ENCODE measurements around the gene SPC24. TPM values are rescaled to one million over a fixed set of nuclear protein-coding genes. Genes with fewer than 3 reads are reported as not detected.
"Not testable (repeated sequence)": the region's sequence is repeated elsewhere in the genome, so short reads cannot be mapped to it uniquely, and the experiment has no call there.

SPC24 gene
- total RNA-seq, 1 donor from 2014 or later, result 1.4 TPM

DNA sequence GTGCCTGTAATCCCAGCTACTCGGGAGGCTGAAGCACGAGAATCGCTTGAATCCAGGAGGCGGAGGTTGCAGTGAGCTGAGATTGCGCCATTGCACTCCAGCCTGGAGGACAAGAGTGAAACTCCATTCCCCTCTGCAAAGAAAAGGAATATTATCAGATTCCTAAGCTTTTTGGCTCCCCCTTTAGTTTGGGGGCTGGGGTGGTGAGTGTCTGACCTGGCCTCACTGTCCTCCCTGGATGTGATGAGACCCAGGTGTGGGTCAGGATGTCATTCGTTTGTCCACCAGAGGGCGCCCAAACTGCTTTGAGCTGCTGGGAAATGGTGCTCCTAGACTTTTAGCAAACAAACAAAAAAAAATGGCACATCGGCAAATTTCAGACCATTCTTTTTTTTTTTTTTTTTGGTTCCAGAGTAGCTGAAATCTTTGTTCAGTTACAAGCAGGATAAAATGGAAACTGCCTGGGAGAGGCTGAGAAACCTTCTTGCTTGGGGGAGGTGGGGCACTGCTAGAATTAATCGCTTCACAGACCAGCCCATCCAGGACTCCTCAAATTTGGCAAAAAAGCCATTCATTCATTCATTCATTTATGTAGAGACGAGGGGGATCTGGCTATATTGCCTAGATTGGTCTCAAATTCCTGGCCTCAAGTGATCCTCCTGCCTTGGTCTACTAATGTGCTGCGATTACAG, 29.4 kb downstream of the SPC24 start:
- DNase-seq (ENCODE audit: low spot score), result peak; percentile 85

DNA sequence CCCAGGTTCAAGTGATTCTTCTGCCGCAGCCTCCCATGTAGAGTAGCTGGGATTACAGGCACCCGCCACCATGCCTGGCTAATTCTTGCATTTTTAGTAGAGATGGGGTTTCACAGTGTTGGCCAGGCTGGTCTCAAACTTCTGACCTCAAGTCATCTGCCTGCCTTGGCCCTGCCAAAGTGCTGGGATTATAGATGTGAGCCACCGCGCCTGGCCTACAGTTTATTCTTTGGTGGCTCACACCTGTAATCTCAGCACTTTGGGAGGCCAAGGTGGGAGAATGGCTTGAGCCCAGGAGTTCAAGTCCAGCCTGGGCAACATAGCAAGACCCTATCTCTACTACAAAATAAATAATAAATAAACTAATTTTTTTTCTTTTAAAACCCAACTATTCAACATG, 31.4 kb downstream of the SPC24 start:
- not testable (repeated sequence) for DNase-seq (ENCODE audit: low spot score)

DNA sequence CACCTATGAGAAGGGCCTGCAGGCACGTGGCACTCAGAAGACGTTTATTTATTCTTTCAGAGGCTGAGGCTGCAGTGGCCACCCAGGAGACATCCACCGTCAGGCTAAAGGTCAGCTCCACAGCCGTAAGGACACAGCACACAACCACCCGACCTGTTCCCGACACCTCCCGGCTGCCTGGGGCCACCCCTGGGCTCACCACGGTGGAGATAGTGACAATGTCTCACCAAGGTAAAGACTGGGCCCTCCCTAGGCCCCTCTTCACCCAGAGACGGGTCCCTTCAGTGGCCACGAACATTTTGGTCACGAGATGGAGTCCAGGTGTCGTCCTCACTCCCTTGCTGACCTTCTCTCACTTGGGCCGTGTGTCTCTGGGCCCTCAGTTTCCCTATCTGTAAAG, 32.5 kb downstream of the SPC24 start:
- no peak for DNase-seq (ENCODE audit: low spot score)

DNA sequence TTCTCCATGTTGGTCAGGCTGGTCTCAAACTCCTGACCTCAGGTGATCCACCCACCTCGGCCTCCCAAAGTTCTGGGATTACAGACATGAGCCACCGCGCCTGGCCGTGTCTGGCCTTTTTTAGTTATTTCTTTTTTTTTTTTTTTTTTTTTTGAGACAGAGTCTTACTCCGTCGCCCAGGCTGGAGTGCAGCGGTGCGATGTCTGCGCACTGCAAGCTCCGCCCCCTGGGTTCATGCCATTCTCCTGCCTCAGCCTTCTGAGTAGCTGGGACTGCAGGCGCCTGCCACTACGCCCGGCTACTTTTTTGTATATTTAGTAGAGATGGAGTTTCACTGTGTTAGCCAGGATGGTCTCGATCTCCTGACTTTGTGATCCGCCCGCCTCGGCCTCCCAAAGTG, 33.6 kb downstream of the SPC24 start:
- not testable (repeated sequence) for DNase-seq (ENCODE audit: low spot score)

DNA sequence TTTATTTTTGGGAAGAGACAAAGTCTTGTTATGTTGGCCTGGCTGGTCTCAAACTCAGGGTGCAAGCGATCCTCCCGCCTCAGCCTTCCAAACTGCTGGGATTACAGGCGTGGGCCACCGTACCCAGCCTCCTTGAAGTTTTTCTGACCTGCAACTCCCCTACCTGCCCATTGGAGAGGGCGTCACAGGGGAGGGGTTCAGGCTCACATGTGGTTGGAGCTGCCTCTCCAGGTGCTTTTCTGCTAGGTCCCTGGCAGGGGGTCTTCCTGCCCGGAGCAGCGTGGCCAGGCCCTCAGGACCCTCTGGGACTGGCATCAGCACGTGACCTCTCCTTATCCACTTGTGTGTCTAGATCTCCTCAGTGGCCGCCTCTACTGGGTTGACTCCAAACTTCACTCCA, 39.1 kb downstream of the SPC24 start:
- DNase-seq (ENCODE audit: low spot score), result no peak

DNA sequence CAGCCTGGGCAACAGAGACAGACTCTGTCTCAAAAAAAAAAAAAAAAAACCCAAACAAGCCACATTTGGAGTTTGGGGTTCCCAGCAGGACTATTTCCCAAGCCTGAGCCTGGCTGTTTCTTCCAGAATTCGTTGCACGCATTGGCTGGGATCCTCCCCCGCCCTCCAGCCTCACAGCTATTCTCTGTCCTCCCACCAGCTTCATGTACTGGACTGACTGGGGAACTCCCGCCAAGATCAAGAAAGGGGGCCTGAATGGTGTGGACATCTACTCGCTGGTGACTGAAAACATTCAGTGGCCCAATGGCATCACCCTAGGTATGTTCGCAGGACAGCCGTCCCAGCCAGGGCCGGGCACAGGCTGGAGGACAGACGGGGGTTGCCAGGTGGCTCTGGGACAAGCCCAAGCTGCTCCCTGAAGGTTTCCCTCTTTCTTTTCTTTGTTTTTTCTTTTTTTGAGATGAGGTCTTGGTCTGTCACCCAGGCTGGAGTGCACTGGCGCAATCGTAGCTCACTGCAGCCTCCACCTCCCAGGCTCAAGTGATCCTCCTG, 39.6 kb downstream of the SPC24 start:
- no peak for DNase-seq (ENCODE audit: low spot score)

DNA sequence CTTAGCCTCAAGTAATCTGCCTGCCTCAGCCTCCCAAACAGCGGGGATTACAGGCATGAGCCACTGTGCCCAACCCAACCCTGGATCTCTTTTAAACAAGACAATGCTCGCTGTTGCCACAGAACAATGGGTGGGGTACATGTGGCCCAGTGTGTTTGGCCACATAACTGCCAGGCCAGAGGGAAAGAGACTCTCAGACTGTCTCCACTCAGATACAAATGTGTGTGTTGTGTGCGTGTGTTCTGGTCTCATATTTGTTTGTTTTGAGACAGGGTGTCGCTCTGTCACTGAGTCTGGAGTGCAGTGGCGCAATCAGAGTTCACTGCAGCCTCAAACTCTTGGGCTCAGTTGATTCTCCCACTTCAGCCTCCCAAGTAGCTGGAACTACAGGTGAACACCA, 40.5 kb downstream of the SPC24 start:
- no peak for DNase-seq (ENCODE audit: low spot score)

DNA sequence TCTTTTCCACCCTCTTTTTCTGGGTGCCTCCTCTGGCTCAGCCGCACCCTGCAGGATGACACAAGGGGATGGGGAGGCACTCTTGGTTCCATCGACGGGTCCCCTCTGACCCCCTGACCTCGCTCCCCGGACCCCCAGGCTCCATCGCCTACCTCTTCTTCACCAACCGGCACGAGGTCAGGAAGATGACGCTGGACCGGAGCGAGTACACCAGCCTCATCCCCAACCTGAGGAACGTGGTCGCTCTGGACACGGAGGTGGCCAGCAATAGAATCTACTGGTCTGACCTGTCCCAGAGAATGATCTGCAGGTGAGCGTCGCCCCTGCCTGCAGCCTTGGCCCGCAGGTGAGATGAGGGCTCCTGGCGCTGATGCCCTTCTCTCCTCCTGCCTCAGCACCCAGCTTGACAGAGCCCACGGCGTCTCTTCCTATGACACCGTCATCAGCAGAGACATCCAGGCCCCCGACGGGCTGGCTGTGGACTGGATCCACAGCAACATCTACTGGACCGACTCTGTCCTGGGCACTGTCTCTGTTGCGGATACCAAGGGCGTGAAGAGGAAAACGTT, 42.4 kb downstream of the SPC24 start:
- no peak for DNase-seq (ENCODE audit: low spot score)

DNA sequence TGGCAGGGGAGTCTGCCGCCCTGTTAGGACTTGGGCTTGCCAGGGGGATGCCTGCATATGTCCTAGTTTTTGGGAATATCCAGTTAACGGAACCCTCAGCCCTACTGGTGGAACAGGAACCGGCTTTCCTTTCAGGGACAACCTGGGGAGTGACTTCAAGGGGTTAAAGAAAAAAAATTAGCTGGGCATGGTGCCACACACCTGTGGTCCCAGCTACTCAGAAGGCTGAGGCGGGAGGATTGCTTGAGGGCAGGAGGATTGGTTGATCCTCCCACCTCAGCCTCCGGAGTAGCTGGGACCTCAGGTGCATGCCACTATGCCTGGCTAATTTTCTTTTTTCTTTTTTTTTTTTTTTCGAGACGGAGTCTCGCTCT, 43.8 kb downstream of the SPC24 start:
- DNase-seq (ENCODE audit: low spot score), result no peak

DNA sequence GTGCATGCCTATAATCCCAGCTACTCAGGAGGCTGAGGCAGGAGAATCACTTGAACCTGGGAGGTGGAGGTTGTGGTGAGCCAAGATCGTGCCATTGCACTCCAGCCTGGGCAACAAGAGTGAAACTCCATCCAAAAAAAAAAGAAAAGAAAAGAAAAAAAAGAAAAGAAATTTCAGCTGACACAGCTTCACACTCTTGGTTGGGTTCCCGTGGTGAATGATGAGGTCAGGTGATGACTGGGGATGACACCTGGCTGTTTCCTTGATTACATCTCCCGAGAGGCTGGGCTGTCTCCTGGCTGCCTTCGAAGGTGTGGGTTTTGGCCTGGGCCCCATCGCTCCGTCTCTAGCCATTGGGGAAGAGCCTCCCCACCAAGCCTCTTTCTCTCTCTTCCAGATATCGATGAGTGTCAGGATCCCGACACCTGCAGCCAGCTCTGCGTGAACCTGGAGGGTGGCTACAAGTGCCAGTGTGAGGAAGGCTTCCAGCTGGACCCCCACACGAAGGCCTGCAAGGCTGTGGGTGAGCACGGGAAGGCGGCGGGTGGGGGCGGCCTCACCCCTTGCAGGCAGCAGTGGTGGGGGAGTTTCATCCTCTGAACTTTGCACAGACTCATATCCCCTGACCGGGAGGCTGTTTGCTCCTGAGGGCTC, 44.3 kb downstream of the SPC24 start:
- no peak for DNase-seq (ENCODE audit: low spot score)

DNA sequence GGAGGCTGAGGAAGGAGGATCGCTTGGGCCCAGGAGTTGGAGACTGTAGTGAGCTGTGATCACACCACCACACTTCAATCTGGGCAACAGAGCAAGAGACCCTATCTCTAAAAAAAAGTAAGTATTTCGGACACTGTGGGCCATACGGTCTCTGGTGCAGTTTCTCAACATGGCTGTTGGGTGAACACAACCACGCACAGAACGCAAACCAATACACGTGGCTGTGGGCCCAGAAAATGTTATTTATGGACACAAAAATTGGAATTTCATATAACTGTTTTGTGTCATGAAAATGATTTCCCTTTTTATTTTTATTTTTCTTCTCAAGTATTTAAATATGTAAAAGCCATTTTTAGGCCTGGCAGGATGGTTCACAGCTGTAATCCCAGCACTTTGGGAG, 46.8 kb downstream of the SPC24 start:
- DNase-seq (ENCODE audit: low spot score), result no peak

DNA sequence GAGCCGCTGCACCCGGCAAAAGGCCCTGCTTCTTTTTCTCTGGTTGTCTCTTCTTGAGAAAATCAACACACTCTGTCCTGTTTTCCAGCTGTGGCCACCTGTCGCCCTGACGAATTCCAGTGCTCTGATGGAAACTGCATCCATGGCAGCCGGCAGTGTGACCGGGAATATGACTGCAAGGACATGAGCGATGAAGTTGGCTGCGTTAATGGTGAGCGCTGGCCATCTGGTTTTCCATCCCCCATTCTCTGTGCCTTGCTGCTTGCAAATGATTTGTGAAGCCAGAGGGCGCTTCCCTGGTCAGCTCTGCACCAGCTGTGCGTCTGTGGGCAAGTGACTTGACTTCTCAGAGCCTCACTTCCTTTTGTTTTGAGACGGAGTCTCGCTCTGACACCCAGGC, 49.1 kb downstream of the SPC24 start:
- DNase-seq (ENCODE audit: low spot score), result no peak

DNA sequence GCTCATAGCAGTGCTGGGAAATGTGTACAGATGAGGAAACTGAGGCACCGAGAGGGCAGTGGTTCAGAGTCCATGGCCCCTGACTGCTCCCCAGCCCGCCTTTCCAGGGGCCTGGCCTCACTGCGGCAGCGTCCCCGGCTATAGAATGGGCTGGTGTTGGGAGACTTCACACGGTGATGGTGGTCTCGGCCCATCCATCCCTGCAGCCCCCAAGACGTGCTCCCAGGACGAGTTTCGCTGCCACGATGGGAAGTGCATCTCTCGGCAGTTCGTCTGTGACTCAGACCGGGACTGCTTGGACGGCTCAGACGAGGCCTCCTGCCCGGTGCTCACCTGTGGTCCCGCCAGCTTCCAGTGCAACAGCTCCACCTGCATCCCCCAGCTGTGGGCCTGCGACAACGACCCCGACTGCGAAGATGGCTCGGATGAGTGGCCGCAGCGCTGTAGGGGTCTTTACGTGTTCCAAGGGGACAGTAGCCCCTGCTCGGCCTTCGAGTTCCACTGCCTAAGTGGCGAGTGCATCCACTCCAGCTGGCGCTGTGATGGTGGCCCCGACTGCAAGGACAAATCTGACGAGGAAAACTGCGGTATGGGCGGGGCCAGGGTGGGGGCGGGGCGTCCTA, 50.5 kb downstream of the SPC24 start:
- DNase-seq (ENCODE audit: low spot score), result no peak

DNA sequence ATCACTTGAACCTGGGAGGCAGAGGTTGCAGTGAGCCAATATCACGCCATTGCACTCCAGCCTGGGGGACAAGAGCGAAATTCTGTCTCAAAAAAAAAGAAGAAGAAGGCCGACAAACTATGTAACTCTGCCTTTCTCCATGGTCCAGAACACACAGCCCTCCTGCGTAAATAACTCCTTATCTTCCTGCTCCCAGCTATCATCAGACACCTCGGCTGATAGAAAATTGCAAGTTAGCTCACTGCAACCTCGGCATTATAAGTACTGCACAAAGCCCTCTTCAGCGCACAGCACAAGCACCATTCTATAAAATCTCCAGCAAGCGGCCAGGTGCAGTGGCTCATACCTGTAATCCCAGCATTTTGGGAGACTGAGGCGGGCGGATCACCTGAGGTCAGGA, 51.9 kb downstream of the SPC24 start:
- DNase-seq (ENCODE audit: low spot score), result not testable (repeated sequence)

DNA sequence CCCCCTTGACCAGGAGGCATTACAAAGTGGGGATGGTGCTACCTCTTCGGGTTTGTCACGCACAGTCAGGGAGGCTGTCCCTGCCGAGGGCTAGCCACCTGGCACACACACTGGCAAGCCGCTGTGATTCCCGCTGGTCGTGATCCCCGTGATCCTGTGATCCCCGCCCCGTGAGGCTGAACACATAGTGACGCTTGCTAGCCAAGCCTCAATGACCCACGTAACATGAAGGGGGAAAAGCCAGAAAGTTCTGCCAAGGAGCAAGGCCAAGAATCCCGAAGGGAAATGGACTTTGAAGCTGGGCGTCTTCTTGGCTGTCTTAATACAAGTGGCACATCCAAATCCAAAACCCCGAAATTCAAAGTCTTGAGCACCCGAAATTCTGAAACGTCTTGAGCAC, 52.6 kb downstream of the SPC24 start:
- no peak for DNase-seq (ENCODE audit: low spot score)

DNA sequence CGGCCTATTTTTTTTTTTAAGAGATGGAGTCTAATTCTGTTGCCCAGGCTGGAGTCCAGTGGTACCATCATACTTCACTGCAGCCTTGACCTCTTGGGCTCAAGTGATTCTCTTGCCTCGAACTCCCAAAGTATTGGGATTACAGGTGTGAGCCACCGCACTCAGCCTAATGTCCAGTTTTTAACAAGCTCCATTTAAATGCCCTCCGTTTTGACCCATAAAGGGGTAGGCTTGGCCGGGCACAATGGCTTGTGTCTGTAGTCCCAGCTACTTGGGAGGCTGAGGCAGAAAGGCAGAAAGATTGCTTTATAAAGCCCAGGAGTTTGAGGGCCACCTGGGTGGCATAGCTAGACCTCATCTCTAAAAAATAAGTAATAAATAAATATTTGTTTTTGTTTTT, 54.5 kb downstream of the SPC24 start:
- DNase-seq (ENCODE audit: low spot score), result no peak

DNA sequence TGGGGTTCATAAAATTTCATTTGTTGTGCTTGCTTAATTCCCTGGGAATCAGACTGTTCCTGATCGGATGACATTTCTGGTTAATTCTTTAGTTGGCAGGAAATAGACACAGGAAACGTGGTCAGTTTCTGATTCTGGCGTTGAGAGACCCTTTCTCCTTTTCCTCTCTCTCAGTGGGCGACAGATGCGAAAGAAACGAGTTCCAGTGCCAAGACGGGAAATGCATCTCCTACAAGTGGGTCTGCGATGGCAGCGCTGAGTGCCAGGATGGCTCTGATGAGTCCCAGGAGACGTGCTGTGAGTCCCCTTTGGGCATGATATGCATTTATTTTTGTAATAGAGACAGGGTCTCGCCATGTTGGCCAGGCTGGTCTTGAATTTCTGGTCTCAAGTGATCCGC, 55.5 kb downstream of the SPC24 start:
- no peak for DNase-seq (ENCODE audit: low spot score)

DNA sequence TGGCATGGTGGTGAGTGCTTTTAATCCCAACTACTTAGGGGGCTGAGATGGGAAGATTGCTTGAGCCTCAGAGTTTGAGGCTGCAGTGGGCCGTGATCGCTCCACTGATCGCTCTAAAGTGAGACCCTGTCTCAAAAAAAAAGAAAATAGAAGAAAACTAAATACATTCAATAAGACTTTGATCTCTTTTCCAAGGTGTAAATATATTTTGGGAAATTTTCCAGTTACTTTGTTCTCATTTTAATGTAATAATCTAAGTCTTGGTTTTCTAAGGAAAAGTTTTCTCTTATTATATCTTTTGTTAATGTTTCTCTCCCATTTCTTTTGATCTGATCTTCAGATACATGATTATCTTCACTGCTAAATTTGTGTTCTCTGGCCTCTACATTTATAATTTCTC, 56.7 kb downstream of the SPC24 start:
- no peak for DNase-seq (ENCODE audit: low spot score)

DNA sequence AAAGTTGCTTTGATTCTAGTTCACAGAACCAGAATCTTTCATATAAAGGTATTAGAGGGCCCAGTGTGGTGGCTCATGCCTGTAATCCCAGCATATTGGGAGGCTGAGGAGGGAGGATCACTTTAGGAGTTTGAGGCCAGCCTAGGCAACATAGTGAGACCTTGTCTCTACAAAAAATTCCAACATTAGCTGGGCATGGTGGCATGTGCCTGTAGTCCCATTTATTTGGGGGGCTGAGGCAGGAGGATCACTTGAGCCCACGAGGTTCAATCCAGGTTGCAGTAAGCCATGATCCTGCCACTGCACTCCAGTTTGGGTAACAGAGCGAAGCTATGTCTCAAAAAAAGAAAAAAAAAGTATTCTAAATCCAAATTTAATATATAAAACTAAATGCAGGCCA, 57.3 kb downstream of the SPC24 start:
- DNase-seq (ENCODE audit: low spot score), result no peak

DNA sequence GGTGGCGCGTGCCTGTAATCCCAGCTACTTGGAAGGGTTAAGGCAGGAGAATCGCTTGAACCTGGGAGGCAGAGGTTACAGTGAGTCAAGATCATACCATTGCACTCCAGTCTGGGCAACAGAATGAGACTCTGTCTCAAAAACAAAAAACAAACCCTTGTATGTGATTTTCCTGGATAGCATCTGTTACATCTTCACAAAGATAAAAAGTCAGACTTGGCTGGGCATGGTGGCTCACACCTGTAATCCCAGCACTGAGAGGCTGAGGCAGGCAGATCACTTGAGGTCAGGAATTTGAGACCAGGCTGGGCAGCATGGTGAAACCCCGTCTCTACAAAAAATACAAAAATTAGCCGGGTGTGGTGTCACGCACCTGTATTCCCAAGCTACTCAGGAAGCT, 58.2 kb downstream of the SPC24 start:
- DNase-seq (ENCODE audit: low spot score), result not testable (repeated sequence)

DNA sequence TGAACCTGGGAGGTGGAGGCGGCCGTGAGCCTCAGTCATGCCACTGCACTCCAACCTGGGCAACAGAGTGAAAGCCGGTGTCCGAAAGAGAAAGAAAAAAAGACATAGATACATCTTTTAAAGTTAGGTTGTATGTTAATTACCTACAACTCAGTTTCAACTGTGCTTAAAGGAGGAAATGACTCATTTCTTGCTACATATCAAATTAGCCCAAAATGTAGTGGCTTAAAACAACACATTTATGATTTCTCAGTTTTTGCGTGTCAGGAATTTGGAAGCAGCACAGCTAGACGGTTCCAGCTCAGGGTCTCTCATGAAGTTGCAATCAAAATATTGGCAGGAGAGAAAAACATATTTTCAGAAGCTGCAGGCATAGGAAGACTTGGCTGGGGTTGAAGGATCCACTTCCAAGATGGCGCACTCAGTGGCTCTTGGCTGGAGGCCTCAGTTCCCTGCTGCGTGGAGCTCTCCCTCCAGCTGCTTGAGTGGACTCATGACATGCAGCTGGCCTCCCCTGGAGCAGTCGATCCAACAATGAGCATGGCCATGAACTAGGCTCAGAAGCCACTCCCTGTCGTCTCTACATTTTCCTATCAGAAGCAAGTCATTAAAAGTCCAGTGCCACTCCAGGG, 59.3 kb downstream of the SPC24 start:
- no peak for DNase-seq (ENCODE audit: low spot score)

Data from ureter (tissue), 1 donor.